ENCODE measurements around the gene DCX.

Gene DCX

GRCh38 chrX:111365770-111366325 is 46.1 kb downstream of the DCX start:
- no peak for TF ChIP-seq CTCF (conservative IDR thresholded peaks at IDR 0.05; ENCODE audit: low read depth, low read length)
- H3K4me1 ChIP-seq (ENCODE audit: low read depth, poor library complexity, severe bottlenecking): peaks cover 11% of the 10 kb centered on the region
- no peak overlapping the region for H3K9ac ChIP-seq
- no peaks in the 10 kb centered on the region for H3K36me3 ChIP-seq (ENCODE audit: insufficient read depth)
- no peaks in the 10 kb centered on the region for H3K79me2 ChIP-seq (ENCODE audit: insufficient read depth, low read depth)
- no peak overlapping the region for H3K4me3 ChIP-seq (IDR thresholded peaks at IDR 0.05; ENCODE audit: insufficient read depth, low read depth, low read length)
- H3K27me3 ChIP-seq (ENCODE audit: insufficient read depth, low read depth): no peaks in the 10 kb centered on the region
- H2AFZ ChIP-seq (ENCODE audit: low read depth): no peak overlapping the region
- H3K27ac ChIP-seq: no peak overlapping the region
- H4K20me1 ChIP-seq (ENCODE audit: insufficient read depth): no peaks in the 10 kb centered on the region
- no peak overlapping the region for H3K4me2 ChIP-seq

GRCh38 chrX:111363741-111364140 is 48.3 kb downstream of the DCX start:
- TF ChIP-seq CTCF (conservative IDR thresholded peaks at IDR 0.05; ENCODE audit: low read depth, low read length): no peak
- Histone ChIP-seq H3K9ac (no peak overlapping the region), H3K36me3 (ENCODE audit: insufficient read depth) (no peaks in the 10 kb centered on the region), H3K27ac (no peak overlapping the region), H3K4me2 (no peak overlapping the region), H3K27me3 (ENCODE audit: insufficient read depth, low read depth) (no peaks in the 10 kb centered on the region), H2AFZ (ENCODE audit: low read depth) (no peak overlapping the region), H4K20me1 (ENCODE audit: insufficient read depth) (no peaks in the 10 kb centered on the region), H3K4me1 (ENCODE audit: low read depth, poor library complexity, severe bottlenecking) (peaks cover 10% of the 10 kb centered on the region), H3K79me2 (ENCODE audit: insufficient read depth, low read depth) (no peaks in the 10 kb centered on the region), H3K4me3 (IDR thresholded peaks at IDR 0.05; ENCODE audit: insufficient read depth, low read depth, low read length) (no peak overlapping the region)

- no peak for TF ChIP-seq CTCF (conservative IDR thresholded peaks at IDR 0.05; ENCODE audit: low read depth, low read length)
- Histone ChIP-seq H2AFZ (ENCODE audit: low read depth) (no peak overlapping the region), H3K79me2 (ENCODE audit: insufficient read depth, low read depth) (no peaks in the 10 kb centered on the region), H3K9ac (no peak overlapping the region), H3K4me1 (ENCODE audit: low read depth, poor library complexity, severe bottlenecking) (no peaks in the 10 kb centered on the region), H3K36me3 (ENCODE audit: insufficient read depth) (no peaks in the 10 kb centered on the region), H3K4me2 (no peak overlapping the region), H3K4me3 (IDR thresholded peaks at IDR 0.05; ENCODE audit: insufficient read depth, low read depth, low read length) (no peak overlapping the region), H3K27me3 (ENCODE audit: insufficient read depth, low read depth) (no peaks in the 10 kb centered on the region), H4K20me1 (ENCODE audit: insufficient read depth) (no peaks in the 10 kb centered on the region), H3K27ac (no peak overlapping the region)
Observed at GRCh38 chrX:111361751-111362150, 50.2 kb downstream of the DCX start.

GRCh38 chrX:111360839-111361238 is 51.2 kb downstream of the DCX start:
- no peak overlapping the region for H2AFZ ChIP-seq (ENCODE audit: low read depth)
- H3K4me1 ChIP-seq (ENCODE audit: low read depth, poor library complexity, severe bottlenecking): no peaks in the 10 kb centered on the region
- no peak for TF ChIP-seq CTCF (conservative IDR thresholded peaks at IDR 0.05; ENCODE audit: low read depth, low read length)
- no peak overlapping the region for H3K9ac ChIP-seq
- no peaks in the 10 kb centered on the region for H3K36me3 ChIP-seq (ENCODE audit: insufficient read depth)
- H4K20me1 ChIP-seq (ENCODE audit: insufficient read depth): no peaks in the 10 kb centered on the region
- no peaks in the 10 kb centered on the region for H3K79me2 ChIP-seq (ENCODE audit: insufficient read depth, low read depth)
- H3K4me3 ChIP-seq (IDR thresholded peaks at IDR 0.05; ENCODE audit: insufficient read depth, low read depth, low read length): no peak overlapping the region
- H3K27me3 ChIP-seq (ENCODE audit: insufficient read depth, low read depth): no peaks in the 10 kb centered on the region
- H3K4me2 ChIP-seq: no peak overlapping the region
- no peak overlapping the region for H3K27ac ChIP-seq

All from KMS-11 (cell line).